GM18526 (cell line): ENCODE measurements around the gene TRMT44.

Experiments used
- POLR2A ChIP-seq: IDR thresholded peaks from 3 replicates; pipeline ENCODE4 v1.6.1; 2011; ENCODE audit not compliant: insufficient read length; ENCODE audit errors: extremely low read depth

The TRMT44 gene

GRCh38 chr4:8402181-8402597 lies 38.4 kb upstream of the TRMT44 start:
- no peak for TF ChIP-seq POLR2A

- TF ChIP-seq POLR2A: no peak
Observed at GRCh38 chr4:8402640-8403039, 37.9 kb upstream of the TRMT44 start.

GRCh38 chr4:8403173-8403753 lies 37.3 kb upstream of the TRMT44 start:
- no peak for TF ChIP-seq POLR2A

- no peak for TF ChIP-seq POLR2A
Observed at GRCh38 chr4:8403976-8404375, 36.6 kb upstream of the TRMT44 start.

GRCh38 chr4:8404791-8405515 lies 35.6 kb upstream of the TRMT44 start:
- TF ChIP-seq POLR2A: no peak

- no peak for TF ChIP-seq POLR2A
Observed at GRCh38 chr4:8405516-8405875, 35.1 kb upstream of the TRMT44 start.

- no peak for TF ChIP-seq POLR2A
Observed at GRCh38 chr4:8407316-8407715, 33.3 kb upstream of the TRMT44 start.

- no peak for TF ChIP-seq POLR2A
Observed at GRCh38 chr4:8407756-8408155, 32.8 kb upstream of the TRMT44 start.

GRCh38 chr4:8409264-8410065 lies 31.1 kb upstream of the TRMT44 start:
- TF ChIP-seq POLR2A: no peak

- no peak for TF ChIP-seq POLR2A
Observed at GRCh38 chr4:8410066-8410625, 30.4 kb upstream of the TRMT44 start.

GRCh38 chr4:8410641-8411271 lies 29.8 kb upstream of the TRMT44 start:
- no peak for TF ChIP-seq POLR2A

GRCh38 chr4:8411351-8412180 lies 29.0 kb upstream of the TRMT44 start:
- no peak for TF ChIP-seq POLR2A

GRCh38 chr4:8412288-8412687 lies 28.3 kb upstream of the TRMT44 start:
- no peak for TF ChIP-seq POLR2A

GRCh38 chr4:8414377-8414776 lies 26.2 kb upstream of the TRMT44 start:
- TF ChIP-seq POLR2A: no peak
